Breast epithelium (tissue), 3 donors: Measurements from ENCODE around the gene MAD1L1.

Experiments used
- CTCF ChIP-seq, 3 donors: fragments of 450-650 bp; IDR thresholded peaks; one replicate each; pipeline ENCODE4 v1.5.1; 2016 to 2017; ENCODE audit warnings: antibody characterized with exemption in 3 of 3, mild to moderate bottlenecking in 3 of 3, moderate library complexity in 3 of 3
- POLR2A ChIP-seq: fragments of 450-650 bp; IDR thresholded peaks from one replicate; pipeline ENCODE4 v1.6.1; 2016; ENCODE audit warnings: antibody characterized with exemption, mild to moderate bottlenecking, moderate library complexity
- POLR2AphosphoS5 ChIP-seq, 3 donors: sonication (generic); formaldehyde crosslinking; IDR thresholded peaks; one replicate each; pipeline ENCODE4 v1.6.1; 2017; ENCODE audit warnings: antibody characterized with exemption in 3 of 3

GRCh38 chr7:2114052-2114451 is 118.7 kb downstream of the MAD1L1 start:
- TF ChIP-seq CTCF (IDR thresholded peaks at IDR 0.05) = no peak
- TF ChIP-seq POLR2AphosphoS5 (IDR thresholded peaks at IDR 0.05) = no peak
- no peak for TF ChIP-seq POLR2A
